Measurements from ENCODE around the gene SATB2. TPM values are rescaled to one million over a fixed set of nuclear protein-coding genes. Genes with fewer than 3 reads are reported as not detected.

Gene SATB2
- total RNA-seq, 6 experiments from 2014 or later: 3.3 to 8.5 (median 6.0) TPM

DNA sequence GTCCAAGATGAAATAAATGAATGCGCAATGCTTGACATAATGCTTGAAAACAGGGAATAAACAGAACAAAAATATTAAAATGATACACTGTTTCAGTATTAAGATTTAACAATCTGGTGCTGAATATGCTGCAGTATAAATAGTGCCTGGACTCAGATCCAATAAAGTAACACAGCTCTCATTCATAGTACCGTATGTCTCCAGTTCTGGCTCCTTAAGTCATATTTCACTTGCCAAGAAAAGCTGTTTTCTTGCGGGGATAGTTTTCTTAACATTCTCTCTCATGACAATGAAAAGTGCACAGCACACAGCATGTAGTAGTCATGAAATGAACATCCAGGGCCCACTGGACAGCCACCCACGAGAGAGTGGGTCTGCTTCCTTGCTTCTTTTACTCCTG is 74.7 kb downstream of the SATB2 start:
- TF ChIP-seq, protein P1, sequence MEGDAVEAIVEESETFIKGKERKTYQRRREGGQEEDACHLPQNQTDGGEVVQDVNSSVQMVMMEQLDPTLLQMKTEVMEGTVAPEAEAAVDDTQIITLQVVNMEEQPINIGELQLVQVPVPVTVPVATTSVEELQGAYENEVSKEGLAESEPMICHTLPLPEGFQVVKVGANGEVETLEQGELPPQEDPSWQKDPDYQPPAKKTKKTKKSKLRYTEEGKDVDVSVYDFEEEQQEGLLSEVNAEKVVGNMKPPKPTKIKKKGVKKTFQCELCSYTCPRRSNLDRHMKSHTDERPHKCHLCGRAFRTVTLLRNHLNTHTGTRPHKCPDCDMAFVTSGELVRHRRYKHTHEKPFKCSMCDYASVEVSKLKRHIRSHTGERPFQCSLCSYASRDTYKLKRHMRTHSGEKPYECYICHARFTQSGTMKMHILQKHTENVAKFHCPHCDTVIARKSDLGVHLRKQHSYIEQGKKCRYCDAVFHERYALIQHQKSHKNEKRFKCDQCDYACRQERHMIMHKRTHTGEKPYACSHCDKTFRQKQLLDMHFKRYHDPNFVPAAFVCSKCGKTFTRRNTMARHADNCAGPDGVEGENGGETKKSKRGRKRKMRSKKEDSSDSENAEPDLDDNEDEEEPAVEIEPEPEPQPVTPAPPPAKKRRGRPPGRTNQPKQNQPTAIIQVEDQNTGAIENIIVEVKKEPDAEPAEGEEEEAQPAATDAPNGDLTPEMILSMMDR (IDR thresholded peaks at IDR 0.05): no peak
- TF ChIP-seq POLR2A (IDR thresholded peaks at IDR 0.05): no peak
- Histone ChIP-seq H3K36me3 (no peaks in the 10 kb centered on the region), H3K4me3 (no peak overlapping the region), H3K27ac (no peak overlapping the region), H3K9me3 (no peaks in the 10 kb centered on the region), H3K4me1 (no peaks in the 10 kb centered on the region), H3K27me3 (no peaks in the 10 kb centered on the region)
- ATAC-seq (no peak), DNase-seq (no peak)
- intact Hi-C loops (cut with DNase I): no loop called here
- 79% methylated on average over 4 of the region's 4 CpGs for WGBS (ENCODE audit: insufficient coverage, low coverage, low lambda C conversion rate, missing lambda C conversion rate)

DNA sequence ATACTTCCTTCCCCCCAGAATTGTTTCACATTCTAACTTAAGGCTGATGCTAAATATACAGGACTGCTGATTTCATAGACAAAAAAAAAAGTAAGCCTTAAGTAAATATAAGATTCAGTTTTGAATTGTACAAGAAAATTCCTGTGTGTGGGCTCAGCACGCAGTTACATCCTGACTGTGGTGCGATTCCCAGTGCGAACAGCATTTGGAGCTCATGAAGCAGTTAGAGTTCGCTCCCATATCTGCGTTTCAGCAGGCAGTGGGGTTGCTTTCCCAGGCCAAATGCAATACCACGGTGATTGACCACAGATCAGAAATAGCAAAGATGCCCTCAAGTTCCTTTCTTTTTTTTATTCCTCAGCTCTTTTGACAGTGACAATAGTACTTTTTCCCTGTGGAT is 75.6 kb downstream of the SATB2 start:
- Histone ChIP-seq H3K4me1 (no peaks in the 10 kb centered on the region), H3K27me3 (no peaks in the 10 kb centered on the region), H3K4me3 (no peak overlapping the region), H3K9me3 (no peaks in the 10 kb centered on the region), H3K27ac (no peak overlapping the region), H3K36me3 (no peaks in the 10 kb centered on the region)
- TF ChIP-seq POLR2A (IDR thresholded peaks at IDR 0.05): no peak
- TF ChIP-seq, protein P1 (IDR thresholded peaks at IDR 0.05): no peak
- WGBS (ENCODE audit: insufficient coverage, low coverage, low lambda C conversion rate, missing lambda C conversion rate): 34% methylated on average over 4 of the region's 6 CpGs
- no peak for DNase-seq
- intact Hi-C loops (cut with DNase I): no loop called here
- no peak for ATAC-seq

DNA sequence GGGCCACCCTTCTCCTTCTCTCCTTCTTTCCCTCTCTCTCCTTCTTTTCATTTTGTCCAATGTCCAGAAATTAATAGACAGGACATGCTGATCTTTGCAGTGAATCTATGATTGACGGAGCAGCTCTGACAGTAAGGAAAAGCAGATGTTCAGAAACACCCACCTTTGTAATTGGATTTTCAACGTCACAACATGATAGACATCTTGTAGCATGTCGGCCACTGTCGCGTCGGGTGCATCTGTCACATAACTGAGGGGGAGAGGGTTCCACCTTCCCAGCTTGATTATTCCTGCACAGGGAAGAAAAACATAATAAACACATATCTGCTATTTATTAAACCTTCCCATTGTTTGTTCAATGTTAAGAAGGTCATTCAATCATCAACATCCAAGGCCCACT is 76.2 kb downstream of the SATB2 start:
- intact Hi-C loops (cut with DNase I): no loop called here
- no peak for DNase-seq
- ATAC-seq: no peak
- Histone ChIP-seq H3K27me3 (no peaks in the 10 kb centered on the region), H3K9me3 (no peaks in the 10 kb centered on the region), H3K4me3 (no peak overlapping the region), H3K4me1 (no peaks in the 10 kb centered on the region), H3K27ac (no peak overlapping the region), H3K36me3 (no peaks in the 10 kb centered on the region)
- no peak for TF ChIP-seq POLR2A (IDR thresholded peaks at IDR 0.05)
- TF ChIP-seq, protein P1 (IDR thresholded peaks at IDR 0.05): no peak
- WGBS (ENCODE audit: insufficient coverage, low coverage, low lambda C conversion rate, missing lambda C conversion rate): 70% methylated on average over 5 of the region's 6 CpGs

DNA sequence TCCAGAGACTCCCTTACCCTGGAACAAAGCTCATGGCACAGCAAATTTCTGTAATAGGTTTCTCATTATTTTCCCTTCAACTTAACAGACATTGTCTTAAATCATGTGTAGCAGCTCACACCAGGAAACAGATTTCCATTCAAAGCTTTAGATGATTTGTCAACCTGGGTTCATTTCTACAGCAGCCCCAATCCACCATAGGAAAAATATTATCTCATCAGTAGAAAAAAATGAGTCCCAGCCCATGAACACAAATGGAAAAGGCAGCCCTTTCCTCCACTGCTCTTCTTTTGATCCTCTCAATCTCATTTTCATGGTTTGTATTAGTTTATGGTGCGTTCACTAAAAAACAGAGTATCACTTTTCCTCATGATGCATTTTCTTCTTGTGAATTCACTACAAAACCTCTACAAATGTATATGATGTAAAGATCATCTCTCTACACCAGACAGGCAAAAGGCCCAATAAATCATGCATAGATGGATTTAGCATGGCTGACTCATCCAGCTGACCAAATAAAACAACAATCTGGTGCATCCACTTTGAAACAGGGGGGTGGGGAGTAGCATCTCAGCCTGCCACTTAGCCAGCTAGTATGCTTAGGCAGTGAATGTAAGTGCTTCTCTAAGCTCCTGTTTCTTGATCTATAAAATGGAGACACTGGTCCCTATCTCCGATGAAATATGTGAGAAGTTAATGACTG is 78.6 kb downstream of the SATB2 start:
- ATAC-seq: no peak
- H3K36me3 ChIP-seq: no peaks in the 10 kb centered on the region

More for the DNA sequence above, 78.6 kb downstream of the SATB2 start:
- DNase-seq: no peak
- H3K27ac ChIP-seq: no peak overlapping the region
- intact Hi-C loops (cut with DNase I): no loop called here
- WGBS (ENCODE audit: insufficient coverage, low coverage, low lambda C conversion rate, missing lambda C conversion rate): 86% methylated on average over 2 of the region's 2 CpGs
- TF ChIP-seq, protein P1 (IDR thresholded peaks at IDR 0.05): no peak
- TF ChIP-seq POLR2A (IDR thresholded peaks at IDR 0.05): no peak
- no peak overlapping the region for H3K4me3 ChIP-seq
- H3K9me3 ChIP-seq: no peaks in the 10 kb centered on the region
- H3K4me1 ChIP-seq: no peaks in the 10 kb centered on the region
- no peaks in the 10 kb centered on the region for H3K27me3 ChIP-seq

Data from right lobe of liver (tissue), 6 donors.